HEK293T (cell line): Measurements from ENCODE around the gene ZNF511.

Source experiments
- CTCF ChIA-PET: fragments of 350-600 bp; formaldehyde crosslinking; extraction: SDS; loops from one replicate; lab custom pipeline; 2021; ENCODE audit warnings: antibody characterized with exemption, inconsistent platforms; lab: Yijun Ruan, JAX
- POLR2A ChIA-PET: fragments of 350-600 bp; formaldehyde crosslinking; extraction: SDS; loops from one replicate; lab custom pipeline; 2020; ENCODE audit warnings: antibody characterized with exemption, inconsistent platforms; lab: Yijun Ruan, JAX
- DNase-seq: peaks from one replicate; pipeline ENCODE4 v3.0.0; 2012; ENCODE audit warnings: mixed read lengths; ENCODE audit errors: extremely low spot score
- ARNT ChIP-seq: fragments of 450-650 bp; IDR thresholded peaks from 2 replicates; pipeline ENCODE4 v1.6.1; 2017; ENCODE audit warnings: mild to moderate bottlenecking
- BHLHE40 ChIP-seq: fragments of 450-650 bp; IDR thresholded peaks from 2 replicates; pipeline ENCODE4 v1.6.1; 2016; ENCODE audit warnings: mild to moderate bottlenecking, moderate library complexity, borderline replicate concordance
- CTBP1 ChIP-seq: fragments of 450-650 bp; IDR thresholded peaks from 2 replicates; pipeline ENCODE4 v1.6.1; 2016; ENCODE audit warnings: borderline replicate concordance
- ELF4 ChIP-seq: fragments of 450-650 bp; IDR thresholded peaks from 2 replicates; pipeline ENCODE4 v1.6.1; 2017; ENCODE audit warnings: antibody characterized with exemption
- FOXA1 ChIP-seq: fragments of 450-650 bp; IDR thresholded peaks from 2 replicates; pipeline ENCODE4 v1.6.1; 2016; ENCODE audit warnings: mild to moderate bottlenecking
- FOXK2 ChIP-seq: fragments of 450-650 bp; IDR thresholded peaks from 2 replicates; pipeline ENCODE4 v1.6.1; 2016; ENCODE audit warnings: mild to moderate bottlenecking
- FOXM1 ChIP-seq: fragments of 450-650 bp; IDR thresholded peaks from 2 replicates; pipeline ENCODE4 v1.6.1; 2017; ENCODE audit warnings: mild to moderate bottlenecking, borderline replicate concordance
- HDGF ChIP-seq: fragments of 450-650 bp; IDR thresholded peaks from 2 replicates; pipeline ENCODE4 v1.6.1; 2017; ENCODE audit warnings: antibody characterized with exemption, borderline replicate concordance
- L3MBTL2 ChIP-seq: fragments of 450-650 bp; conservative IDR thresholded peaks from 2 replicates; pipeline ENCODE4 v1.6.1; 2016; ENCODE audit warnings: mild to moderate bottlenecking
- LEF1 ChIP-seq: fragments of 450-650 bp; IDR thresholded peaks from 2 replicates; pipeline ENCODE4 v1.6.1; 2017; ENCODE audit warnings: mild to moderate bottlenecking, borderline replicate concordance
- NFRKB ChIP-seq: fragments of 450-650 bp; IDR thresholded peaks from 2 replicates; pipeline ENCODE4 v1.6.1; 2016; ENCODE audit warnings: mild to moderate bottlenecking, moderate library complexity
- SP1 ChIP-seq: fragments of 450-650 bp; IDR thresholded peaks from 2 replicates; pipeline ENCODE4 v1.6.1; 2017
- SUZ12 ChIP-seq: fragments of 450-650 bp; IDR thresholded peaks from 2 replicates; pipeline ENCODE4 v1.6.1; 2016; ENCODE audit warnings: mild to moderate bottlenecking
- TARDBP ChIP-seq: fragments of 450-650 bp; IDR thresholded peaks from 2 replicates; pipeline ENCODE4 v1.6.1; 2016
- ZNF384 ChIP-seq: fragments of 450-650 bp; IDR thresholded peaks from 2 replicates; pipeline ENCODE4 v1.6.1; 2016
- TF ChIP-seq, protein P1 (sequence below): fragments of 450-650 bp; IDR thresholded peaks from 2 replicates; pipeline ENCODE4 v1.6.1; 2016

ZNF511 gene

DNA sequence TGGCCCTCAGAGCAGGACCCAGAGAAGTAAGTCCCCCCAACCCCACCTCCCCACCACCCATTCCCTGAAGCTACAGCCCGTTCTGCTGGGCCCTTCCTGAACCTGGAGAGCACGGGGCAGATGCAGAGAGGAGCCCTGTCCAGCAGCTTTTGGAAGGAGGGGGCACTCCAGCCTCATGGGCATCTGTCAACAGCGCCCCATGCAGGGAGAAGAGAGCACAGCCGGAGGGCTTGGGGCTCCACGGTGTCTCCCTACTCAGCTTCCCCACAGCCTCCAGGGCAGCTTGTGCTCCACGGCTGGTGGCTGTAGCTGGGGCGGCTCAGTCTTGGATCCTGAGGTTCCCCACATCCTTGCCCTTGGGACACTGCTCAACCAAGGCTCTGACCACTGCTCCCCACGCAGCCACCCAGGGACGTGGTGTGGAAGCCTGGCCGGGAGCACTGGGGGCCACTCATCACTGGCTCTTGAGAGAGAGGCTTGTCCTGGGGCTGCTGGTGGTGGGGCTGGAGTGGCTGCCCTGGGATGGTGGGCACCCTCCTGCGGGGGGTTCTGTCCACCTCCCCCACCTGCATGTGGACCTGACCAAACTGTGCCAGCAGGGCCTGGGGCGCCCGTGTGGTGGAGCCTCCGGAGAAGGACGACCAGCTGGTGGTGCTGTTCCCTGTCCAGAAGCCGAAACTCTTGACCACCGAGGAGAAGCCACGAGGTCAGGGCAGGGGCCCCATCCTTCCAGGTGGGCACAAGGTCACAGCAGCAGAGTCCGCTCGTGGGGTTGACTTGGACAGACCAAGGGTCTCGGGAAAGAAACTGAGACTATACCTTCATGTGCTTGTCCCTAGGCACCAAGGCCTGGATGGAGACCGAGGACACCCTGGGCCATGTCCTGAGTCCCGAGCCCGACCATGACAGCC, 42.9 kb downstream of the ZNF511 start:
- ChIA-PET POLR2A (no interaction called here), CTCF (interaction anchor here (1.0 to 1.3 kb wide), 2 partner anchors 22 to 23 kb away, joined by 3 read pairs; no protein-coding TSS in a partner anchor)
- no peak for TF ChIP-seq FOXA1
- no peak for TF ChIP-seq FOXM1
- TF ChIP-seq BHLHE40, result no peak
- TF ChIP-seq NFRKB, result no peak
- TF ChIP-seq ARNT, result no peak
- no peak for TF ChIP-seq CTBP1
- TF ChIP-seq SP1, result no peak
- no peak for TF ChIP-seq TARDBP
- TF ChIP-seq SUZ12, result no peak
- no peak for TF ChIP-seq L3MBTL2
- TF ChIP-seq ZNF384, result no peak
- no peak for TF ChIP-seq ELF4
- TF ChIP-seq FOXK2, result no peak
- DNase-seq, result no peak

DNA sequence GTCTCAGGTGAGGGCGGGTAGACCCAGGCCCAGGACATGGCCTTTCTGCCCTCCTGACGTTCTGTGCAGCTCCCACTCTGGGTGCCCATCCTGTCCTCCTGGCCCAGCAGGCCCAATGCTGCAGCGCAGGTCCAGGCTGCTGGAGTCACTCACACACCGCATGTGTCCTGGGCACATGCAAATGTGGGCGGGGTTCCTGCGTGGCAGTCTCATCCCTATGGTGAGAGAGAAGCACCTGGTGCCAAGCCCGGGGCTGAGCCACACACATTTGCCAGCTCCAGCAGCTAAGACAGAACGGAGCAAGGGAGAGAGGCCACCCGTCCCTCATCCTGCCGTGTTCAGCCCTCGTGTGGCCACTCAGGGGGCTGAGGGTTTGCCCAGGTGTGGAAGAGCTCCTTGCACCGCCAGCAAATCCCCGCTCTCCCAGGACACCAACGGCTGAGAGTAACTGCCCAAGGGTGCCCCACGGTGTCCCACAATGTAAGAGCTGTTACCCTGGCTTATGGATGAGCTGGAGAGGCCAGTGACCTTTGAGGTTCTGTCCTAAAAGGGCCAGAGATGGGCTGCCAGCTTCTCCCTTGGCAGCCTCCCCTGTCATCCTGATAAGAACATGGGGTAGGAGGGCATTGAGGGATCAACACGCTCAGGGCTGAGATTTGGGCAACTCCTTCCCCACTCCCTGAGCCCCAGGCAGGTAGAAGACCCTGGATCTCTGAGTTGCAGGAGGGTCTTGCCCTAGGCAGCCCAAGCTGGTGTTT, 44.7 kb downstream of the ZNF511 start:
- TF ChIP-seq FOXK2, result no peak
- no peak for TF ChIP-seq NFRKB
- no peak for TF ChIP-seq L3MBTL2
- TF ChIP-seq SP1, result no peak
- TF ChIP-seq HDGF, result no peak
- TF ChIP-seq FOXM1, result no peak
- TF ChIP-seq, protein P1, sequence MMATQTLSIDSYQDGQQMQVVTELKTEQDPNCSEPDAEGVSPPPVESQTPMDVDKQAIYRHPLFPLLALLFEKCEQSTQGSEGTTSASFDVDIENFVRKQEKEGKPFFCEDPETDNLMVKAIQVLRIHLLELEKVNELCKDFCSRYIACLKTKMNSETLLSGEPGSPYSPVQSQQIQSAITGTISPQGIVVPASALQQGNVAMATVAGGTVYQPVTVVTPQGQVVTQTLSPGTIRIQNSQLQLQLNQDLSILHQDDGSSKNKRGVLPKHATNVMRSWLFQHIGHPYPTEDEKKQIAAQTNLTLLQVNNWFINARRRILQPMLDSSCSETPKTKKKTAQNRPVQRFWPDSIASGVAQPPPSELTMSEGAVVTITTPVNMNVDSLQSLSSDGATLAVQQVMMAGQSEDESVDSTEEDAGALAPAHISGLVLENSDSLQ, result no peak
- no peak for TF ChIP-seq CTBP1
- TF ChIP-seq FOXA1, result no peak
- no peak for TF ChIP-seq TARDBP
- TF ChIP-seq ZNF384, result no peak
- no peak for TF ChIP-seq BHLHE40
- no peak for TF ChIP-seq LEF1
- TF ChIP-seq ARNT, result no peak
- TF ChIP-seq SUZ12, result no peak
- POLR2A ChIA-PET, result interaction anchor here (1.1 to 1.3 kb wide), 2 partner anchors 20 to 25 kb away, joined by 3 to 4 read pairs; partner anchors contain the start of gene ECHS1
- DNase-seq, result no peak
- CTCF ChIA-PET, result interaction anchor here (1.3 to 2.3 kb wide), 2 partner anchors 24 kb away, joined by 3 to 7 read pairs; no protein-coding TSS in a partner anchor

DNA sequence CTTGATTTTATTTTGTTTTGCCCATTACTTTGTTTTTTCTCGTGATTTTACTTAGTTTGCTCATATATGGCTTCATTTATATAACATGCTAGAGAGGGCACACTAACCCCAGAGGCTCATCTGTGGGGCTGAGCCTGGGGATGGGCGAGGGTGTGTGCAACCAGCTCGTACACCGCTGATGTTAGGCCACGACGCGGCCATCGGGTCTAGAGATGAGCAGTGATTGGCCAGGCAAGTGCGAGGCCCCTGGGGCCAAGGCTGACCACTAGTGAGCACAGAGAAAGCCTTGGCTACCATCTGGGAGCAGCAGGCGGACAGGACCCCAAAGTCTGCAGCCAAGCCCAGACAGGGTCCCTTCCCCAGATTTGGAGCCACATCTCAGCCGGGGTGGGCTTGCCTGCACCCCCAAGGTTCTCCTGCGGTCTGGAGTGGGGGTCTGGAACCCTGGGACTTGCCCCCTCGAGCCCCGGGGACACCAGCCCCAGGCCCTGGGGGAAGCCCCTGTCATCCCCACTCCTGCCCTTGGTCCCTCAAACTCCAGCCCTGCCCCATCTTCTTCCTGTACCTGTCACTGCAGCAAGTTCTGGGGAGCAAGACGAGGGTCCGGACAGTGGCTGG, 45.4 kb downstream of the ZNF511 start:
- TF ChIP-seq LEF1 (no peak), BHLHE40 (no peak), NFRKB (no peak), ARNT (no peak)
- DNase-seq, result no peak
- ChIA-PET CTCF (interaction anchor here (2.3 kb wide), 1 partner anchor 25 kb away, joined by 7 read pairs; no protein-coding TSS in a partner anchor), POLR2A (interaction anchor here (1.3 kb wide), 1 partner anchor 19 kb away, joined by 4 read pairs; the partner anchor contains the start of gene ECHS1)

DNA sequence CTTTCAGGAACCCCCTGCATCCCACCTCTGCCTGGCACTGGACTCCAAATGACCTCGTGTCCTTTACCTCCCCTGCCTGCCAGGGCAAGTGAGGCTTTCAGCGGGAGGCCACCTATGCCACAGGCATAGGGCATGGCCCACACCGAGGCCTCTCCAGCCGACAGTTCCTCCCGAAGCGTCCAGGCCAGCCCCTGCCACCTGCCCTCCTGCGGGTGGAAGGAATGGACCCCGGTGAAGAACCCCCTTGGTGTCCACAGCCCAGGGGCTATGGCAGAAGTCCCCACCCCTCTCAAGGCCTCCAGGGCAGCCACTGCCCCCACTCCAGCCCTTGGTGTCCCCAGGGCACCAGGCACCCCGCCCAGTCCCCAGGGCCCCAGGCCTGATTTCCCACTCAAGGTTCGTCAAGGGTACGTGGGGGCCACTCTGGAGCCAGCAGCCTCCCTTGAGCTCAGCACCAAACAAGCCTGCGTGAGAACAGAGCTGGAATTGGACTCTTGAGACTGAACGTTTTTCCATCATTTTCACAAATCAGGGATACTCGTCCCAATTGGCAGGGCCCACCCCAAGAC, 46.0 kb downstream of the ZNF511 start:
- CTCF ChIA-PET, result interaction anchor here (2.3 kb wide), 1 partner anchor 25 kb away, joined by 7 read pairs; no protein-coding TSS in a partner anchor
- TF ChIP-seq LEF1 (no peak), CTBP1 (no peak), ARNT (no peak), TARDBP (no peak), BHLHE40 (no peak), FOXM1 (no peak), SUZ12 (no peak), HDGF (no peak), SP1 (no peak), ZNF384 (no peak), FOXK2 (no peak), FOXA1 (no peak), L3MBTL2 (no peak), ELF4 (no peak), NFRKB (no peak)
- TF ChIP-seq, protein P1, result no peak
- no peak for DNase-seq
- POLR2A ChIA-PET, result no interaction called here

DNA sequence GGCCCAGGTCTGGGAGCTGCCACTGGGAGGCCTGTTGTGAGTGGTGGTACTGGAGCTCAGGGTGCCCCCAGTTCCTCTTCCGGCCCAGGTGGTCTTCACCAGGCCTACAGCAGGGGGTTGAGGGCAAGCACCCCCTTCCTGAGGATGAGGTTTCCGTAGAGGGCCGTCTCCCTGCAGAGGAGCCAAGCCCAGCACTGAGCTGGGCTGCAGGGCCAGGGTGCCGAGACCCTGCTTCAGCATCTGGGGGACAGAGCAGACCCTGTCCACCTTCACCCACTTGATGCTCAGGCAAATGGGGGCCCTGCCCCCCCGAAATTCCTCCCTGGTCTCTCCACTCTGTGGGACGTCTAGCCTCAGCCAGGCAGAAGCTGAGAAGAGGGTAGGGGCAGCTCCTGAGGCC, 46.6 kb downstream of the ZNF511 start:
- TF ChIP-seq FOXK2 (no peak), BHLHE40 (no peak), FOXM1 (no peak), NFRKB (no peak), SP1 (no peak), SUZ12 (no peak), ELF4 (no peak), HDGF (no peak), CTBP1 (no peak), ARNT (no peak), TARDBP (no peak), FOXA1 (no peak), ZNF384 (no peak)
- TF ChIP-seq, protein P1, result no peak
- no peak for DNase-seq
- POLR2A ChIA-PET, result no interaction called here
- CTCF ChIA-PET, result interaction anchor here (2.3 kb wide), 1 partner anchor 26 kb away, joined by 7 read pairs; no protein-coding TSS in a partner anchor
